GM18502 (cell line): ENCODE results near the gene PRR5.
"Not testable (repeated sequence)": the region's sequence is repeated elsewhere in the genome, so short reads cannot be mapped to it uniquely, and the experiment has no call there.

Experiments
- ATAC-seq: cut with Tn5 transposase; IDR thresholded peaks from one replicate; pipeline ENCODE4 v1.9.1; 2021; ENCODE audit warnings: mild to moderate bottlenecking; ENCODE audit not compliant: unreplicated experiment, poor library complexity

PRR5 gene, protein sequence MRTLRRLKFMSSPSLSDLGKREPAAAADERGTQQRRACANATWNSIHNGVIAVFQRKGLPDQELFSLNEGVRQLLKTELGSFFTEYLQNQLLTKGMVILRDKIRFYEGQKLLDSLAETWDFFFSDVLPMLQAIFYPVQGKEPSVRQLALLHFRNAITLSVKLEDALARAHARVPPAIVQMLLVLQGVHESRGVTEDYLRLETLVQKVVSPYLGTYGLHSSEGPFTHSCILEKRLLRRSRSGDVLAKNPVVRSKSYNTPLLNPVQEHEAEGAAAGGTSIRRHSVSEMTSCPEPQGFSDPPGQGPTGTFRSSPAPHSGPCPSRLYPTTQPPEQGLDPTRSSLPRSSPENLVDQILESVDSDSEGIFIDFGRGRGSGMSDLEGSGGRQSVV

DNA sequence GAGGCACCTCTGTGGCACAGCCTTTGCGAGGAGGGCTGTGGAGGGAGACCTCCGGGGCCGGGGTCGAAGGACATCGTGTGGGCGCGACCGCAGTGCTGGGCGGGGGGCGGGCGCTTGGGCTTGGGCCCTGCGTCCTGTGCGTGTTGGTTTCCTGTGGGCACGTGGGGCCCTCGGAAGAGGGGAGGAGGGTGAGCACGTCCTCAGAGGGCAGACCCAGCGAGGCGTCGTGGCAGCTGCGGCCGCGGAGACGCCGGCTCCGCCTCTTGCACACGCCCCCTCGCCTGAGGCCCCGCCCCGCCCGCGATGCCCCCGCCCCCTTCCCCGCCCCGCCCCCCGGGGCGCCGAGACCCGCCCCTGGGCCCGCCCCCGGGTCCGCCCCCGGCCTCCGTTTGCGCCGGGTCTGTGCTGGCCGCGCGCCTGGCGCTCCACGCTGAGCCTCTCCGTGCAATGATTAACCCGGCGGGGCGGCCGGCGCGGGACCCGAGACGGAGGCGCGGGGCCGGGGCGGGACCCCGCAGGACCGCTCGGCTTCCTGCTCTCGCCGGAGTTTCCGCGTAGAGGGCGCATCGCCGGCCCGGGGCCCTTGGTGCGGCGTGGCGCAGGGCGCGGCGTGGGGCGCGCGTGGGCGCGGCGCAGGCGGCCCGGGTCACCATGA, at the start of gene PRR5:
PRR5 (plus strand) TSS at position 381 of the 655 bp plus-strand sequence; CDS start at position 652, 271 bp downstream.
- ATAC-seq, result peak; percentile 67

DNA sequence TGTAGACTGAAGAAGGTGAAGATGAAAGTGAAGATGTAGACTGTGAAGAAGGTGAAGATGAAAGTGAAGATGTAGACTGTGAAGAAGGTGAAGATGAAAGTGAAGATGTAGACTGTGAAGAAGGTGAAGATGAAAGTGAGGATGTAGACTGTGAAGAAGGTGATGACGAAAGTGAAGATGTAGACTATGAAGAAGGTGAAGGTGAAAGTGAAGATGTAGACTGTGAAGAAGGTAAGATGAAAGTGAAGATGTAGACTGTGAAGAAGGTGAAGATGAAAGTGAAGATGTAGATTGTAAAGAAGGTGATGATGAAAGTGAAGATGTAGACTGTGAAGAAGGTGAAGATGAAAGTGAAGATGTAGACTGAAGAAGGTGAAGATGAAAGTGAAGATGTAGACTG, 49.1 kb upstream of the PRR5 start:
- ATAC-seq, result not testable (repeated sequence)

DNA sequence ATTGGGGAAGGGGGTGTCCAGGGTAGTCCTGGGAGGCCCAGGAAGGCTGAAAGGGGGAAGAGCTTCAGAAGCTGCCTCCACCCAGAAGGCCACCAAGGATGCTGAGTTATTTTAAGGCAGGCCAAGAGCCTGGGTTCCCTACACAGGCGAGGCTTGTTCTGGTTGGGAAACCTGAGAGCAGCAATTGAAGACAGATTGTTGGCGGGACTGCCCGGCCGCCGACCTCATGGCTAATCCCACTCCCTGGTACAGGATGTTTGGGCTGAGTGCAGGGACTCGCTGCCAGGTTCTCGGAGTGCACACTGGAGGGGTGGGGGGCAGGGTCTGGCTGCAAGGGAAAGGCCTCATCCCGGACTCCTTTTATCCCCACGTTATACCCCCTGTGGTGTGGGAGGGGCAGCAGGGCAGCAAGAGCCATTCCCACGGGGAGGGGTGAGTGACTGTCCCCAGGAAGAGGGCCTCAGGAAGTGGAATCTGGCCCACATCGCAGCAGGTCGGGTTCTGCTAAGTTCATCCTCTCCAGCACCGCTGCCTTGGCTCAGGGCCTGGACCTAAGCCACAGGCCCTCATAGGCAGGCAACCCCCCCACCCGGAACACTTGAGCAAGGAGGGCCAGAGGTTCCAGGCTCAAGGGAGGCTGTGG, 43.6 kb upstream of the PRR5 start:
- no peak for ATAC-seq

DNA sequence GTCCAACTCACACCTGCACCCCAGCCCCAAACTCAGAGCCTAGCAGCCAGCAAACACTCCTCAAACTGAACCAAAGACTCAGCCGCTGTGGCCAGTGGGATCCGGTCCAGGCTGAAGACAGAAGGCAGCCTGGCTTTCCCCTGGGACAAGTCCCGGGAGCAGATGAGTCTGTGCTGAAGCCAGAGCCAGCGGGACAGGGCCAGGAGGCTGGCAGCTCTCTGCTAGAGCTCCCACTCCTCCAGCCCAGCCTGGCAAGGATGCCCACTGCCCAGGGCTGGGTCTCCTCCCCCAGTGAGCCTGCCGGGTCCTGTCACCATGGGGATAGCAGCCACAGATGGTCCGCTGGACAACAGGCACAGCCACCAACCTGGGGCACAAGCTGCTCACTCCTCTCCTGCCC, 42.9 kb upstream of the PRR5 start:
- ATAC-seq, result no peak

DNA sequence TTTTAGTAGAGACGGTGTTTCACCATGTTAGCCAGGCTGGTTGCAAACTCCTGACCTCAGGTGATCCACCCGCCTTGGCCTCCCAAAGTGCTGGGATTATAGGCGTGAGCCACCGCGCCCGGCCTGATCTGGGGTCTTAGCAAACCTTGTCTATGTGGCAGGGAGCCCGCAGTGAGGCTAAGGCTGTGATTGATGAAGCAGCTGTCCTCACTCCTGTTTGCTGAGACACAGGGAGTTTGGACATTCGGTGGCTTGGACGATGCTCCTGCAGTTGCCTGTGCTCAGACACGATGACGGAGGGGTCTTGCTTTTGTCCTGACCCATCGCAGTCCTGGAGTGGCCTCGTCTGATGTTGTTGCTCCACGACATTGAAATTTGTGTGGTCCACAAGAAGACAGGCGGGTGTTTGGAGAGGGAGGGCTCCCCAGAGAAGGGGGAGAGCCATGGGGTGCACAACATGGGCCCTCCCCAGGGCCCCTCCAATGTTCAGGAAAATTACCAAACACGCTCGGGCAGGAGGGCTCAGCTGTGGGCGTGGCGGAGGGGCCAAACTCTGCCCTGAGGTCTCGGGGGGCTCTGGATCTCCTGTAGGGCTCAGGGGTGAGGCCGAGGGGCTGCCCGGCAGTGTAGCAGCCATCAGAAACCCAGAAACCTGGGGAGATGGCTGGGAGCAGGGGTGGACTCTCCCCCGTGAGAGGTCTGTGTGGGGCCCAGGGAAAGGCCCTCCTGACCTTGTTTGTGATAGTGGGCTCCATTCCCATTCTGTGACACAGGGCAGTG, 41.8 kb upstream of the PRR5 start:
- ATAC-seq, result no peak

DNA sequence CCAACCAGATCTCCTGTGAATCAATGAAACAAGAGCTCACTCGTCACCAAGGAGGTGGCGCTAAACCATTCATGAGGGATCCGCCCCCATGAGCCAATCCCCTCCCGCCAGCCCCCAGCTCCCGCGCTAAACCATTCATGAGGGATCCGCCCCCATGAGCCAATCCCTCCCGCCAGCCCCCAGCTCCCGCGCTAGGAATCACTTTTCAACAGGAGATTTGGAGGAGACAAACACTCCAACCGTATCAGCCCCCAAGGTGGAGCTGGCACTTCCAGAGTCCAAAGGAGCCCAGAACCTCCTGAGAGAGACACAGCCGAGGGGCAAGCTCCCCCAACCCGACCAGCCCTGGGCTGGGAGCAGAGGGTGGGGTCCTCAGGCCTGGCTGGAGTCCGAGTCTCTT, 40.9 kb upstream of the PRR5 start:
- no peak for ATAC-seq

DNA sequence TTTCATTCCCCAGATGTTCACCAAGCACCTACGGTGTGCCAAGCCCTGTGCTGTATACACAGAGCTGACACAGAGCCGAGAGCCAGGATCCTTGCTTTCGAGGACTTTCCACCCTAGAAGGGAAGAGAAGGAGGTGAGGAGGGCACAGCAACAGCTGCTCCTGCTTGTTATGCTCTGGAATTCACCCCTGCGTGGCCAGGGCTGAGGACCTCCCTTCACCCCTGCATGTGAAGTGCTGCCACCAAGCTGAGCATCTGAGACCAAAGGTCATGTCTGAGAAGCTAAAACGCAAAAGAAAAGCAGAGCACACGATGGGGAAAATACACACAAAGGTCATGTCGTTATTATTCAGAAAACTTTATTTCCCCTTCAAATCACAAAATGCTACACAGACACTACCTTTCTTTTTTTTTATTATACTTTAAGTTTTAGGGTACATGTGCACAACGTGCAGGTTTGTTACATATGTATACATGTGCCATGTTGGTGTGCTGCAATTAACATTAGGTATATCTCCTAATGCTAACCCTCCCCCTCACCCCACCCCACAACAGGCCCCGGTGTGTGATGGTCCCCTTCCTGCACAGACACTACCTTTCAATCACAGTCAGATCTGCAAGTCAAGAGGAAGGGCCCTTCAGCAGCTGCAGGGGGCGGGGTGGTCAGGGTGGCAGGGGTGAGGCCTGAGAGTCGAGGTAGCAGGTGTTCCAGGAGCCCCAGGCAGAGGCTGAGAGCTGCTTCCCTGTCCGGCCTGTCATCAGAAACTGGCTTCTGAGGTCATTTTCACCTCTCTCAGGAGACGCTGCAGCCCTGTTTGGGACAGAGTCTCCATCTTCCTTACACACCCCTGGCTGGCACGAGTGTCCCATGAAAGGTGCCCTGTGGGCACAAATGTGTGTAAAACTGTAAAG, 40.1 kb upstream of the PRR5 start:
- ATAC-seq, result no peak

DNA sequence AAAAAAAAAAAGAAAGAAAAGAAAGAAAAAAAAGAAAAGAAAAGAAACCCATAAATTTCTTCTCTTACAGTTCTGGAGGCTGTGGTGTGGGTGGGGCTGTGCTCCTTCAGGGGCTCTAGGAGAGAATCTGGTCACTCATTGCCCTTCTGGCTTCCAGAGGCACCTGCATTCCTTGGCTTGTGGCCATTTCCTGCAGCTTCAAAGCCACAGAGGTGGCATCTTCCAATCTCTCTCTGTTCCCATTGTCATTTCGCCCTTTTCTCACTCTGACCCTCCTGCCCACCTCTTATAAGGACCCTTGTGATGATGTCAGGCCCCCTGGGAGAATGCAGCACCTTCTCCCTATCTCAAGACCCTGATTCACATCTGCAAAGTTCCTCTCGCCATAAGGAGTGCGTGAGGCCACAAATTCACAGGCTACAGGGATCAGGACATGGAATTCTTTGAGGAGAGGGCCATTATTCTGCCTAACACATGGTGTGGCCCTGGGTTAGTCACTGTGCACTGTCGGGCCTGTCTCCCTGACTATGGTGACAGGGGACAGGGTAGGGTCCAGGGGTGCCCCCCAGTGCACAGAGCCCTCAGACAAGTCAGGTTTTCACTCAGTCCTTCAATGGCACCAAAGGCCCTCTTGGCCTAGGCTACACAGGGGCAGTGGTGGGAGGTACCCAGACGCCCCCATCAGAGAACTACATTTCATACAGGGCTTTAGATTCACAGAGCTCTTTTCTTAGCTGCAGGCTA, 38.6 kb upstream of the PRR5 start:
- ATAC-seq, result no peak

DNA sequence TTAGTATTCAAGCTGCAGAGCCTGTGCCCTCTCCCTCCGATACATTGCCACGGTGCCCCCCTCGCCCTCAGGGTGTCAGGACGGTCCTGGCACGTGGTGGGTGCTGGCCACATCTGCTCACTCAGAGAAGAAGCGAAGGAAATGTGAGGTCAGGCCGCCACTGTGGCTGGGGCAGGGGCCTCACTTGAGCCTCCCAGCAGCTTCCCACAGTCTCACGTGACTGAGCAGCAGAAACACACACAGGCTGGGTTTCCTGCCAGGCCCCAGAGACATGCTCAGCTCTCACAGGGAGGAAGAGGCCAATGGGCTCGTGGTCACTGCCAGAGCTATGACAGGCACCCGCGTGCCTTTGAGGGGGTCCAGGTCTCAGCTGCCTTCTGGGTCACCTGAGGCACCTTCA, 37.9 kb upstream of the PRR5 start:
- ATAC-seq, result no peak

DNA sequence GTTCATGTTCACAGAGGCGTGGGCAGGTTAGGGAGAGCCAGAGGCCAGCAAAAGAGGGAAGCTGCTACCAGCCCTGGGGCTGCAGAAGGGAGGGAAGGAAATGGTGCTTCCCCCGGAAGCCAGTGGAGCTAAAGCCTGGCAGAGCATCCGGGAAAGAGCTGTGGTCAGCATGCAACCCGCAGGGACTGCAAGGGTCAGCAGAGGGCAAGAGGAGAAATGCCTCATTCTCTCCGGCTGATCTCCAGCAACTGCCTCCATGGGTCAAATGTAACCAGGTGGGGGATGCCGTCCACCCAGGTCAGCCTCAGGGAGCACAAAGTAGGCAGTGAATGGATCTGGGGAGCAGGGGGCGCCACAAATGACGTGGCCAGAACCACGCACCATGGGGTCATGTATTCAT, 36.9 kb upstream of the PRR5 start:
- no peak for ATAC-seq

DNA sequence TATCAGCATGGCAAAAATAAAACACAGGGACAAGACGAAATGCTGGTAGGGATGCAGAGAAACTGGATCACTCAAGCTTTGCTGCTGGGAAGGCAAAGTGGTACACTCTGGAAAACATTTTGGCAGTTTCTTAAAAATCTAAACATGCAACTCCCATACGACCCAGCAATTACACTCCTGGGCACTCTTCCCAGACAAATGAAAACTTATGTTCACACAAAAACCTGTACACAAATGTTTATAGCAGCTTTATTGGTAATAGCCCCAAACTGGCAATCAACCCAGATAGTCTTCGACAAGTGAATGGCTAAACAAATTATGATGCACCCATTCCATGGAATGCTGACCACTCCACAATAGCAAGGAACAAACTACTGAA, 35.8 kb upstream of the PRR5 start:
- no peak for ATAC-seq

DNA sequence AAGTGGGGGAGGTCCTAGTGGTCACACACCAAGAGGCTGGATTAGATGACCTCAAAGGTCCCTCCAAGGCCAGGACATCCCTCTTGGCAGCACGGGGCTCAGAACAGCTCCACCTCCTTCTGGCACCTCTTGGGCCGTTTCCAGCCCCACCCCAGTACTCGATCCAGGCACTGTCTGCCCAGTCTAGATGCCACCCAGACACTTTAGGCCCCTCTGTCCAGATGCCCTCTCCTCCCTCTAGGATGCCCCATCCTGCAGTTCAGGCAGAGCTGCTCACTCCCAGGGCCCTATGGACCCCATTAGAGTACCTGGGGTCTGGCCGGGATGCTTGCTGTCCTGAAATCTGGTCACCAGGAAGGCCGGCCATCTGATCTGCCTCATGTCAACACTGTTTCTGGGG, 34.7 kb upstream of the PRR5 start:
- ATAC-seq, result no peak

DNA sequence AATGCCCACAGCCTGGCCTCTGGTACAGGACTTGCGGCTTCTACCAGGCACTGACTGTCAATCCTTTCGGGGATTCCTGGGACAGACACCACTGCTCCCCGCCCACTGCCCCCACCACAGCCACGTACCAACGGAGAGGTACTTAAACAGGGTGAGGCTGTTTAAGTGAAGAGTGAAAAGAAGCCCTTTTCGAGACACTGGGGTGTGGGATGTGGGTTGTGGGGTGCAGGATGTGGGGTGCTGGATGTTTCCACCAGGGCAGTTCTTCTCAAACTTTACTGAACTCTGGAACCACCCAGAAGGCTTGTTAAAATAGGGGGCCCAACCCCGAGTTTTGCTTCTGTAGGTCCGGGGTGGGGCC, 34.2 kb upstream of the PRR5 start:
- no peak for ATAC-seq

DNA sequence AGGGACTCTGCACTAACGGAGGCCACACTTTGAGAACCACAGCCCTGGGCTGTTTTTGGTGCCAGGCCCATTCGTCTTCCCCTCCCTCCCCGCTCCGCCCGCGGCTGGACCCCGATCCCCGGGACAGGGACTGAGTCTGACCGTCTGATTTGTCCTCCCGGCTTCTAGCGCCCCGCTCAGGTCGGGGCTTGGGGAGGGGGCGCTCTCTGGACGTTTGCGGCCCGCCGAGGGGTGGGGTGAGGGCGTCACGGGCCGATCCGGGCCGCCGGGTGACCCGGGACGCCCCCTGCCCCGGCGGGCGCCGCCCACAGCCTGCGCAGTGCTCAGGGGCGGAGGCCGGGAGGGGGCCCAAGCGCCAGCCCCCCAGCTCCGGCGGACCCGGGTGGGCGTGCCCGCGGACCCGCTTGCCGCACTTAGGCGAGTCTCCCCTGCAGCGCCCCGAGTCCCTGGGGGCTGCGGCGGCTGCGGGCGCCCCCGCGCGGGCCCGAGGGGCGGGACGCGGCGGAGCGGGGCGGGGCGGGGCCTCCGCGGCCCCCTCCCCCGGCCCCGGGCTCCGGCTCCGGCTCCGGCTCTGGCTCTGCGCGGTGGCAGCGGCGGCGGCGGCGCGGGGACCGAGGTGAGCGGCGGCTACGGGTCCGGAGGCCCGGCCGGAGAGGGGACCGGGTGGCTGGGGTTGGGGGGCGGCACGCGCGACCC, 33.7 kb upstream of the PRR5 start:
- ATAC-seq, result no peak

DNA sequence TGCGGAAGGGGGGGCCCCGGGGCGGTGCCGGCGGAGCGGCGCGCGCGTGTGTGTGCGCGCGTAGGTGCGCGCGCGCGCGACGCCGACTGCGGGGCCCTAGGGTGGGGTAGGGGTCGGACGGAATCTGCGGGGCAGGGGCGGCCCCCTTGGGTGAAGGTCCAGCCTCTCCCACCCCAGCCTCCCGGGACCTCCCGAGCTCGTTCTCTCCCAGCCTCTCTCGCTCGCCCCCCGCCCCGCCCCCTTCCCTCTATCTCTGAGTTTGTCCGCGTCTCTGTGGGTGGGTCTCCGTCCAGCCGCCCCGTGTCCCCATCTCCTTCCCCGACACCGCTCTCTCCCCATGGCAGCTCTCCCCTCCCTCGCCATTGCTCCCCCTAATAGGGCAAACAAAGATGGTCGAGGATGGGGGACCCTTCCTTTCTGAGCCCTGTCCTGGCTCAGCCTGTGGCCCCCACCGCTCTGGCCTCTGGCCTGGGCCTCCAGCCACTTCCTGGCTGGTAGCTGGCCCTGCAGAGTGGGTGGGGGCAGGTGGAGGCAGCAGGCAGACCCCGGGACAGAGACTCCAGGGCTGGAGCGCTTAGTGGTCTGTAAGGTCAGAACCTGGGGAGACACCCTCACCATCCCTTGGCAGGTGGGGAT, 33.0 kb upstream of the PRR5 start:
- no peak for ATAC-seq

DNA sequence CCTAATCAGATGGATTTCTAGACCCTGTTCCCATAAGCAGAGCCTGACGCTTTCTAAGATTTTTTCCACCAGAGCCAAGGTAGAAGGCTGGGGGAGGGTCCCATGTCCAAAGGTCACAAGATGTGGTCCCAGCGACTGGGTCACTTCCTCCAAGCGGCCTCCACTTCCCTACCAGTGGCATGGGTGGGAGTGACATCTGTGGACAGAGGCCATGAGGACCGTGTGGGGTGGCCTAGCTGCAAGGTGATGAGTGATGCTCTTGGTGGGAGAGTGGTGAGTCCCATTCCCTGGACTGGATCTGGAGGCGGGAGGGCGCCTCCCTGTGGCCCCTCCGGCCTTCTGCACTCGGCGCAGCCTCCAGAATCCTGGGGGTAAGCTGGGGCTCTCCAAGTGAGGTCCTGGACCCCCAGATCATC, 32.4 kb upstream of the PRR5 start:
- no peak for ATAC-seq

DNA sequence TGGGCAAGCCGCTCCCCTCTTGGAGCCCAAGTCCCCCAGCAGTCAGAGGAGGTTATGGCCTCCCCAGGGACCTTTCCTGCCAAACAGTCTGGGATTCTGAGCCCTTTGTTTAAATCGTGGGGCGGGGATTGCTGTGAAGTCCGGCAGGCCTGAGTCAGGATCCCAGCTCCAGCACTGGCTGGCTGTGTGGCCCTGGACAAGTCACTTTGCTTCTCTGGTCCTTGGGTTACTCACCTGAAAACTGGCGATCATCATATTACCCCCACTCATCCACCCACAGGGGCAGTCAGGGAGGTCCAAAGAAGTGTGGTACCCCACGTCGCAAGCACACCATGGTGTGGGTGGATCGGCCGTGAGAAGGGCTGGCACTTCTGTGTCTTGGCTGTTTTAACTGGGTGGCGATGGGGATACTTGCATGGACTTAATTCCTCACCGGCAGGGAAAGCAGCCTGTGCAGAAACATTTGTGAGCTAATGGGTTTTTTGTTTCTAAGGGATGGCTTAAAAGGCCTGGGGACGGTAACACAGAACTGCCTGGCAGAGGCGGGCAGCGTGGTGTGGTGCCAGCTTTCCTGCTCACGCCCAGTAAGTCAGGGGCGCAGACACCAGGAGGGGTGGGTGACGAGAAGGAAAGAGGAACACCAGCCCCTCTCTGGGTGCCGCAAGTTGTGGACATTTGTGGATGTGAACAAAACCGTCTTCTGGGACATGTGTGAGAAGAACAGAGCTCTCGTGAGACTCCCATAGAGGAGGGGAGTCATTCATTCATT, 31.6 kb upstream of the PRR5 start:
- no peak for ATAC-seq
